ENCODE measurements around the gene HSPA4L. TPM values are rescaled to one million over a fixed set of nuclear protein-coding genes. Genes with fewer than 3 reads are reported as not detected.
A peak's percentile ranks its signal among the peaks of the same experiment; 100 is the strongest.

The HSPA4L gene
- total and polyA plus RNA-seq, 10 of the 15 experiments (the other 5 are each of a cell fraction or from before 2014, with no cell fraction given) = 8.6 to 40.5 (median 21.4) TPM

GRCh38 chr4:127776620-127777019 is 5.5 kb upstream of the HSPA4L start:
- ATAC-seq (peak; percentile 50), DNase-seq (ENCODE audit: low read depth, low spot score) (no peak), FAIRE-seq (peak; percentile 23)
- ChIA-PET RAD21 (ENCODE audit: unreplicated experiment) (interaction anchor here (0.7 kb wide), 1 partner anchor 53 kb away, joined by 3 read pairs; no protein-coding TSS in a partner anchor), SMC1A (ENCODE audit: uncharacterized antibody, unreplicated experiment) (interaction anchor here (0.7 to 1.1 kb wide), 2 partner anchors 14 to 77 kb away, joined by 3 read pairs; no protein-coding TSS in a partner anchor), CTCF (interaction anchor here (0.6 to 3.6 kb wide), 5 partner anchors 10 to 43 kb away, joined by 3 to 14 read pairs (median 4); no protein-coding TSS in a partner anchor), POLR2A (interaction anchor here (0.7 to 1.4 kb wide), 3 partner anchors 28 to 189 kb away, joined by 3 to 4 read pairs (median 4); partner anchors contain the start of genes ABHD18, MFSD8 and PLK4)
- intact Hi-C loops (cut with micrococcal nuclease; ENCODE audit: unreplicated experiment) (no loop called here), in situ Hi-C loops (cut with MboI) (no loop called here)
- Histone ChIP-seq H3K79me2 (ENCODE audit: control insufficient read depth, insufficient read depth, low read length) (no peaks in the 10 kb centered on the region), H3K9me3 (replicated peaks; ENCODE audit: control insufficient read depth, insufficient read depth, low read length) (no peaks in the 10 kb centered on the region), H2AFZ (ENCODE audit: control insufficient read depth, low read depth, low read length) (no peak overlapping the region), H3K4me1 (ENCODE audit: control insufficient read depth, insufficient read depth, low read length) (peaks cover 11% of the 10 kb centered on the region), H3K27me3 (replicated peaks in 1 of 2; ENCODE audit: control insufficient read depth in 2 of 2, insufficient read depth in 2 of 2, low read length in 1 of 2) (no peaks in the 10 kb centered on the region), H3K4me3 (no peak overlapping the region), H4K20me1 (ENCODE audit: control insufficient read depth, insufficient read depth) (no peaks in the 10 kb centered on the region), H3K9ac (ENCODE audit: control insufficient read depth, insufficient read depth, low read length) (no peak overlapping the region), H3K36me3 (ENCODE audit: control insufficient read depth in 2 of 2, insufficient read depth in 2 of 2, low read length in 1 of 2) (no peaks in the 10 kb centered on the region), H3K27ac (ENCODE audit: control insufficient read depth, insufficient read depth) (no peak overlapping the region), H3K4me2 (ENCODE audit: control insufficient read depth, insufficient read depth) (no peak overlapping the region)
- WGBS (ENCODE audit: insufficient coverage, insufficient replicate concordance, low lambda C conversion rate, missing lambda C conversion rate) = 96% methylated on average over 2 of the region's 2 CpGs
- no TSS peak for BruUV-seq (replicated peaks)
- peak; percentile 59 for TF ChIP-seq SKIL (IDR thresholded peaks at IDR 0.05; ENCODE audit: low read depth, poor library complexity, severe bottlenecking)
- 0 out of 2 replicates have a peak, but pooled peaks have one; percentile 33 for TF ChIP-seq BMI1 (IDR thresholded peaks at IDR 0.05; ENCODE audit: borderline replicate concordance)
- no peak for TF ChIP-seq HDAC2 (IDR thresholded peaks at IDR 0.05)
- TF ChIP-seq MTA2 (IDR thresholded peaks at IDR 0.05; ENCODE audit: low read depth) = peak; percentile 12; the same call in 1 of the 2 replicates
- TF ChIP-seq EGR1 (IDR thresholded peaks at IDR 0.05; ENCODE audit: borderline replicate concordance in 1 of 2, low read depth in 2 of 2, low read length in 2 of 2) = no peak
